Measurements from ENCODE around the gene HNRNPD.

HNRNPD gene

GRCh38 chr4:82381661-82382296 is 8.0 kb upstream of the HNRNPD start (continued):
- TF ChIP-seq ZNF707 (tag by site-specific recombination; IDR thresholded peaks at IDR 0.05) (no peak), ZNF488 (tag by site-specific recombination; IDR thresholded peaks at IDR 0.05) (no peak), ZNF335 (tag by site-specific recombination; conservative IDR thresholded peaks at IDR 0.05) (no peak)

GRCh38 chr4:82381235-82381634 is 7.4 kb upstream of the HNRNPD start:
- H3K27ac ChIP-seq (ENCODE audit: extremely low read depth, low read depth, low read length): no peak overlapping the region
- no peaks in the 10 kb centered on the region for H3K9me3 ChIP-seq (ENCODE audit: control insufficient read depth, insufficient read depth, low read depth, low read length)
- no peak overlapping the region for H3K4me3 ChIP-seq (ENCODE audit: low read depth, low read length)
- H3K4me1 ChIP-seq (ENCODE audit: control insufficient read depth, insufficient read depth, low read length): no peaks in the 10 kb centered on the region
- no peaks in the 10 kb centered on the region for H3K36me3 ChIP-seq (ENCODE audit: control insufficient read depth in 2 of 2, insufficient read depth in 1 of 2, low read length in 2 of 2)
- POLR2A ChIA-PET: no interaction called here
- CTCF ChIA-PET: interaction anchor here (0.5 kb wide), 1 partner anchor 71 kb away, joined by 4 read pairs; no protein-coding TSS in a partner anchor
- peak; percentile 29 for TF ChIP-seq SETDB1 (IDR thresholded peaks at IDR 0.05; ENCODE audit: insufficient read length, low read length)
- no peak for TF ChIP-seq ZNF248 (tag by site-specific recombination; IDR thresholded peaks at IDR 0.05)

DNA sequence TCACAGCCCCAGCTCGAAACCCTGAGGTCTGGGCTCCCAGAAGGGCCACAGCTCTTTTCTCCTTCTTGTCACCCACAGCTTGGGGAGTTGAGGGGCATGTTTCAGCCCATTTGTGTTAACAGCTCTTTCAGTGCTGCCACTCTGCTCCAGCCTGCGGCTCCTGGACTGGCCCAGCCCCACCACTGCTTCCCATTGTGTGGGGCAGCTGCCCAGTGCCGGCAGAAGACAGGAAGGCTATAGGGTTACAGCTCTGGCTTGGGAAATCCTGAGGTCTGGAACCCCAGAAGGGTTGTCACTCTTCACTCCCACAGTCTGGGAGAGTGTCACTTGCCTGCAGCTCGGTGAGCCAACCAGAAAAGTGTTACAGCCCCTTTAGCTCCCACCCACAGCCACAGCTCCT is 7.0 kb upstream of the HNRNPD start:
- Histone ChIP-seq H3K36me3 (ENCODE audit: control insufficient read depth in 2 of 2, insufficient read depth in 1 of 2, low read length in 2 of 2) (no peaks in the 10 kb centered on the region), H3K4me1 (ENCODE audit: control insufficient read depth, insufficient read depth, low read length) (no peaks in the 10 kb centered on the region), H3K27ac (ENCODE audit: extremely low read depth, low read depth, low read length) (no peak overlapping the region), H3K9me3 (ENCODE audit: control insufficient read depth, insufficient read depth, low read depth, low read length) (no peaks in the 10 kb centered on the region), H3K4me3 (ENCODE audit: low read depth, low read length) (no peak overlapping the region)
- ChIA-PET CTCF (interaction anchor here (0.5 kb wide), 1 partner anchor 71 kb away, joined by 4 read pairs; no protein-coding TSS in a partner anchor), POLR2A (no interaction called here)
- no peak for TF ChIP-seq ZNF114 (tag by site-specific recombination; IDR thresholded peaks at IDR 0.05)
- TF ChIP-seq ZNF571 (tag by site-specific recombination; IDR thresholded peaks at IDR 0.05): no peak
- no peak for TF ChIP-seq WT1 (tag by site-specific recombination; IDR thresholded peaks at IDR 0.05)
- no peak for TF ChIP-seq ZNF157 (tag by site-specific recombination; IDR thresholded peaks at IDR 0.05)
- TF ChIP-seq, protein P1, sequence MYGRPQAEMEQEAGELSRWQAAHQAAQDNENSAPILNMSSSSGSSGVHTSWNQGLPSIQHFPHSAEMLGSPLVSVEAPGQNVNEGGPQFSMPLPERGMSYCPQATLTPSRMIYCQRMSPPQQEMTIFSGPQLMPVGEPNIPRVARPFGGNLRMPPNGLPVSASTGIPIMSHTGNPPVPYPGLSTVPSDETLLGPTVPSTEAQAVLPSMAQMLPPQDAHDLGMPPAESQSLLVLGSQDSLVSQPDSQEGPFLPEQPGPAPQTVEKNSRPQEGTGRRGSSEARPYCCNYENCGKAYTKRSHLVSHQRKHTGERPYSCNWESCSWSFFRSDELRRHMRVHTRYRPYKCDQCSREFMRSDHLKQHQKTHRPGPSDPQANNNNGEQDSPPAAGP (tag by site-specific recombination; IDR thresholded peaks at IDR 0.05): no peak
- TF ChIP-seq, protein P2, sequence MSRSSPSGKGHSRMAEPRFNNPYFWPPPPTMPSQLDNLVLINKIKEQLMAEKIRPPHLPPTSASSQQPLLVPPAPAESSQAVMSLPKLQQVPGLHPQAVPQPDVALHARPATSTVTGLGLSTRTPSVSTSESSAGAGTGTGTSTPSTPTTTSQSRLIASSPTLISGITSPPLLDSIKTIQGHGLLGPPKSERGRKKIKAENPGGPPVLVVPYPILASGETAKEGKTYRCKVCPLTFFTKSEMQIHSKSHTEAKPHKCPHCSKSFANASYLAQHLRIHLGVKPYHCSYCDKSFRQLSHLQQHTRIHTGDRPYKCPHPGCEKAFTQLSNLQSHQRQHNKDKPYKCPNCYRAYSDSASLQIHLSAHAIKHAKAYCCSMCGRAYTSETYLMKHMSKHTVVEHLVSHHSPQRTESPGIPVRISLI (tag by site-specific recombination; IDR thresholded peaks at IDR 0.05): no peak
- no peak for TF ChIP-seq ZNF501 (tag by site-specific recombination; IDR thresholded peaks at IDR 0.05)
- no peak for TF ChIP-seq KLF7 (tag by site-specific recombination; IDR thresholded peaks at IDR 0.05; ENCODE audit: borderline replicate concordance)
- TF ChIP-seq TSHZ1 (tag by site-specific recombination; IDR thresholded peaks at IDR 0.05; ENCODE audit: borderline replicate concordance): no peak
- no peak for TF ChIP-seq ZNF354C (tag by site-specific recombination; IDR thresholded peaks at IDR 0.05; ENCODE audit: borderline replicate concordance, low read depth)
